GM12801 (cell line): ENCODE measurements around the gene ITGBL1.

Experiments
- CTCF ChIP-seq: IDR thresholded peaks from one replicate; pipeline ENCODE4 v1.5.1; 2011; ENCODE audit warnings: control low read depth; ENCODE audit not compliant: insufficient read length; ENCODE audit errors: extremely low read depth

ITGBL1 gene

GRCh38 chr13:101730420-101731000 lies 278.0 kb downstream of the ITGBL1 start:
- no peak for TF ChIP-seq CTCF

- TF ChIP-seq CTCF: no peak
Measured at GRCh38 chr13:101736566-101736965, 284.1 kb downstream of the ITGBL1 start.

- TF ChIP-seq CTCF: no peak
Measured at GRCh38 chr13:101738336-101738735, 285.9 kb downstream of the ITGBL1 start.

- no peak for TF ChIP-seq CTCF
Measured at GRCh38 chr13:101739382-101740178, 287.1 kb downstream of the ITGBL1 start.

- no peak for TF ChIP-seq CTCF
Measured at GRCh38 chr13:101746513-101746912, 294.0 kb downstream of the ITGBL1 start.

GRCh38 chr13:101747039-101747438 lies 294.6 kb downstream of the ITGBL1 start:
- no peak for TF ChIP-seq CTCF

- no peak for TF ChIP-seq CTCF
Measured at GRCh38 chr13:101749584-101749983, 297.1 kb downstream of the ITGBL1 start.
